ENCODE measurements around the gene ADRM1.

ADRM1 gene

DNA sequence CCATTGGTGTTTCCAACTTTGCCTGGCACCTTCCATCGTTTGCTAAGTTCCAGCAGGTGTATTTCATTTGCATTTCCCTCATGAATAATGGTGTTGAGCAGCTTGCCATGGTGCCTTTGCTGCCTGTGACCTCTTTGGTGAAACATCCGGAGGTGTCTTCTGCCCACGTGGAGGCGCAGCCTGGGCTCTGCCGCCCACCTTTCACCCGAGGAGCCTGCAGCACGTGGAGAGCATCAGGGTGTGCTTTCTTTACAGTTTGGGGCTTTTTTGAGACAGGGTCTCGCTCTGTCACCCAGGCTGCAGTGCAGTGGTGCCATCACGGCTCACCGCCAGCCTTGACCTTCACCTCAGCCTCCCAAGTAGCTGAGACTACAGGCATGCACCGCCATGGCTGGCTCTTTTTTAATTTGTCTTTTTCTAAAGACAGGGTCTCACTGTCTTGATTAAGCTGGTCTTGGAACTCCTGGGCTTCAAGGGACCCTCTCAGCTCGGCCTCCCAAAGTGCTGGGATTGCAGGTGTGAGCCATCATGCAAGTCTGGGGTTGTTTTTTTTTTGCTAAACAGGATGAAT, 3.0 kb upstream of the ADRM1 start:
- TF ChIP-seq, protein P1, sequence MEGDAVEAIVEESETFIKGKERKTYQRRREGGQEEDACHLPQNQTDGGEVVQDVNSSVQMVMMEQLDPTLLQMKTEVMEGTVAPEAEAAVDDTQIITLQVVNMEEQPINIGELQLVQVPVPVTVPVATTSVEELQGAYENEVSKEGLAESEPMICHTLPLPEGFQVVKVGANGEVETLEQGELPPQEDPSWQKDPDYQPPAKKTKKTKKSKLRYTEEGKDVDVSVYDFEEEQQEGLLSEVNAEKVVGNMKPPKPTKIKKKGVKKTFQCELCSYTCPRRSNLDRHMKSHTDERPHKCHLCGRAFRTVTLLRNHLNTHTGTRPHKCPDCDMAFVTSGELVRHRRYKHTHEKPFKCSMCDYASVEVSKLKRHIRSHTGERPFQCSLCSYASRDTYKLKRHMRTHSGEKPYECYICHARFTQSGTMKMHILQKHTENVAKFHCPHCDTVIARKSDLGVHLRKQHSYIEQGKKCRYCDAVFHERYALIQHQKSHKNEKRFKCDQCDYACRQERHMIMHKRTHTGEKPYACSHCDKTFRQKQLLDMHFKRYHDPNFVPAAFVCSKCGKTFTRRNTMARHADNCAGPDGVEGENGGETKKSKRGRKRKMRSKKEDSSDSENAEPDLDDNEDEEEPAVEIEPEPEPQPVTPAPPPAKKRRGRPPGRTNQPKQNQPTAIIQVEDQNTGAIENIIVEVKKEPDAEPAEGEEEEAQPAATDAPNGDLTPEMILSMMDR (IDR thresholded peaks at IDR 0.05; ENCODE audit: insufficient read depth, low read length, poor library complexity, severe bottlenecking): no peak
- Histone ChIP-seq H3K36me3 (ENCODE audit: control insufficient read depth, insufficient read depth, low read length) (peaks cover 15% of the 10 kb centered on the region), H3K27me3 (replicated peaks; ENCODE audit: control insufficient read depth, insufficient read depth, low read length) (no peaks in the 10 kb centered on the region), H3K4me3 (replicated peaks; ENCODE audit: low read depth, low read length) (no peak overlapping the region)
- DNase-seq (ENCODE audit: extremely low read depth, insufficient read length): no peak

DNA sequence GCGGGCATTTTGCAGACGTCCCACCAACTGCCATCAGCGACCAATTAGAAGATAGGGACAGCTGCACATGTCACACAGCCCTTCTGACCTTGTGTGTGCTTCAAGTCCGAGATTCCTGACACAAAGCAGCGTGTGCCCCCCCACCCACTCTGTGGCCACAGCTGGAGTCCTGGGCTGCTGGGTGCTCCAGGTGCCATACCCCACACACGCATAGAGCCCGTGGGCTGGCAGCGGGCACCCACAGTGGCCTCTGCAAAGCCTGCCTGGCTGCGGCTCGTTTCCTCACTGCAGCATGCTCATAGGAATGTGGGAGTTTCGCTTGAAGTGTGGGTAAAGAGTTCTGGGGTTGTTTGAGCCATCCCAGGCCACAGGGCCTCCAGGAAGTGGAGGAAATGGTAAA, 2.5 kb upstream of the ADRM1 start:
- H3K4me3 ChIP-seq (replicated peaks; ENCODE audit: low read depth, low read length): no peak overlapping the region
- H3K27me3 ChIP-seq (replicated peaks; ENCODE audit: control insufficient read depth, insufficient read depth, low read length): no peaks in the 10 kb centered on the region
- peaks cover 16% of the 10 kb centered on the region for H3K36me3 ChIP-seq (ENCODE audit: control insufficient read depth, insufficient read depth, low read length)
- TF ChIP-seq, protein P1 (IDR thresholded peaks at IDR 0.05; ENCODE audit: insufficient read depth, low read length, poor library complexity, severe bottlenecking): no peak
- no peak for DNase-seq (ENCODE audit: extremely low read depth, insufficient read length)

DNA sequence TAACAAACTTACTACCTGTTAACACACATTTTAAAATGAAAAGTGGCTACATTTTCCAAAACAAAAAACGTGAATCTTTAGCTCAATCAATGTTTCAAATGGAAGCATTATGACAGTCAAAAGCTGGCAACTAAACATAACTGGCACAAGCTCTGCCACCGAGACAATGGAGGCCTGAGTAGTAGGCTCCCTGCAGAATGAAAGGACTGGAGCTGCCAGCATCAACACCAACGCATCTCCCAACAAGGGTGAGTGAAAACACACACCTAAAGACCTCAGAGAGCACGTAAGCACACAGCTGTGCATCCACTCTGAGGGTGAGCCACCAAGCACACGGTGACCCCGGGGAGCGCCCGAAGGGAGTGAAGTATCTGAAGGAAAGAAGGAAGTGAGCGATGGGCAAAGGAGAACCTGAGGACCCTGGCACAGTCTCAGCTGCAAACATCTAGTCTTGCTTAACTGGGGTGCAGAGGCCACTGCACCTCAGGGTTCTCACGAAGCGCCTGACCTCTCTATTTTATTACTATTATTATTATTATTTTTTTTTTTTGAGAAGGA, 1.6 kb upstream of the ADRM1 start:
- Histone ChIP-seq H3K4me3 (replicated peaks; ENCODE audit: low read depth, low read length) (no peak overlapping the region), H3K27me3 (replicated peaks; ENCODE audit: control insufficient read depth, insufficient read depth, low read length) (no peaks in the 10 kb centered on the region), H3K36me3 (ENCODE audit: control insufficient read depth, insufficient read depth, low read length) (peaks cover 19% of the 10 kb centered on the region)
- TF ChIP-seq, protein P1 (IDR thresholded peaks at IDR 0.05; ENCODE audit: insufficient read depth, low read length, poor library complexity, severe bottlenecking): no peak
- no peak for DNase-seq (ENCODE audit: extremely low read depth, insufficient read length)

DNA sequence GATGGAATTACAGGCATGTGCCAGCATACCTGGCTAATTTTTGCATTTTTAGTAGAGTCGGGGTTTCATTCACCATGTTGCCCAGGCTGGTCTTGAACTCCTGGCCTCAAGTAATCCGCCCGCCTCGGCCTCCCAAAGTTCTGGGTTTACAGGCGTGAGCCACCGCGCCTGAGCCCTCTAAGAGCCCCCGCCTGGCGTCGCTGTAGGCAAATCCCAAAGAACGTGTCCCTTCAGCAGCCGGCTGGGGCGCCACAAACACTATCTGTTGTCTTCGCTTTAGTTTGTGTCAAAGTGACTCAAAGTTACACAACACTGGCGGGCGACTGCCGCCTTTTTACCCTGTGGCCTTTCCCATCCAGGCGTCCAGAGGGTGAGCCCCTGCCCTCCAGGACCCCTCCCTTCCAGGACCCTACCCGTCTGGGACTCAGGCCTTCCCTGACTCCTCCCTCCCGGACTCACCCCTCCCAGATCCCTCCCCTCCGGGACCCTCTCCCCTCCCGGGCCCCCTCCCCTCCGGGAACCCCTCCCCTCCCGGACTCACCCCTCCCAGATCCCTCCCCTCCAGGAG, 940 bp upstream of the ADRM1 start:
- TF ChIP-seq, protein P1 (IDR thresholded peaks at IDR 0.05; ENCODE audit: insufficient read depth, low read length, poor library complexity, severe bottlenecking): peak; percentile 96

DNA sequence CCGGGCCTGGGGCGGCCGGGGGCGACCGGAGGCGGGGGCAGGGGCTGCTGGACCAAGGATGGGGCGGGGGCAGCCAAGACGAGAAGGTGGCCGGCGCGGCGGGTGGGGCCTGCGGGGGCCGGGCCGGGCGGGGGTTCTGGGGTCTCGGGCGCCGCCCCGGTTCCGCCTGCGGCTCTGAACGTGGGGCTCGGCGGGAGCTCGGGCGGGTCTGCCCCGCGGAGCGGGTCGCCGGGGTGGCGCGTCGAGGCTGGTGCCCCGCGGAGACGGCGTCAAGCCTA, 204 bp downstream of the ADRM1 start:
- TF ChIP-seq, protein P1 (IDR thresholded peaks at IDR 0.05; ENCODE audit: insufficient read depth, low read length, poor library complexity, severe bottlenecking): no peak
- H3K27me3 ChIP-seq (replicated peaks; ENCODE audit: control insufficient read depth, insufficient read depth, low read length): no peaks in the 10 kb centered on the region

More for the DNA sequence above, 940 bp upstream of the ADRM1 start:
- Histone ChIP-seq H3K4me3 (replicated peaks; ENCODE audit: low read depth, low read length) (peak overlapping the region; percentile 78), H3K27me3 (replicated peaks; ENCODE audit: control insufficient read depth, insufficient read depth, low read length) (no peaks in the 10 kb centered on the region), H3K36me3 (ENCODE audit: control insufficient read depth, insufficient read depth, low read length) (peaks cover 22% of the 10 kb centered on the region)
- DNase-seq (ENCODE audit: extremely low read depth, insufficient read length): peak; percentile 84

More for the DNA sequence above, 204 bp downstream of the ADRM1 start:
- Histone ChIP-seq H3K36me3 (ENCODE audit: control insufficient read depth, insufficient read depth, low read length) (peaks cover 30% of the 10 kb centered on the region), H3K4me3 (replicated peaks; ENCODE audit: low read depth, low read length) (peak overlapping the region; percentile 84)
- no peak for DNase-seq (ENCODE audit: extremely low read depth, insufficient read length)

Data from GM06990 (cell line).